ENCODE data around the gene MS4A6E.

MS4A6E gene

GRCh38 chr11:60375316-60375715 lies 48.3 kb downstream of the MS4A6E start:
- no peak for DNase-seq (ENCODE audit: low read depth)

GRCh38 chr11:60376601-60377000 lies 49.5 kb downstream of the MS4A6E start:
- no peak for DNase-seq (ENCODE audit: low read depth)

GRCh38 chr11:60377401-60378136 lies 50.5 kb downstream of the MS4A6E start:
- no peak for DNase-seq (ENCODE audit: low read depth)

GRCh38 chr11:60378354-60378753 lies 51.3 kb downstream of the MS4A6E start, which contains the start of gene MS4A7:
MS4A7 (plus strand) TSS chr11:60378532; CDS start chr11:60383142, 4,610 bp downstream.
- DNase-seq (ENCODE audit: low read depth), result no peak

DNA sequence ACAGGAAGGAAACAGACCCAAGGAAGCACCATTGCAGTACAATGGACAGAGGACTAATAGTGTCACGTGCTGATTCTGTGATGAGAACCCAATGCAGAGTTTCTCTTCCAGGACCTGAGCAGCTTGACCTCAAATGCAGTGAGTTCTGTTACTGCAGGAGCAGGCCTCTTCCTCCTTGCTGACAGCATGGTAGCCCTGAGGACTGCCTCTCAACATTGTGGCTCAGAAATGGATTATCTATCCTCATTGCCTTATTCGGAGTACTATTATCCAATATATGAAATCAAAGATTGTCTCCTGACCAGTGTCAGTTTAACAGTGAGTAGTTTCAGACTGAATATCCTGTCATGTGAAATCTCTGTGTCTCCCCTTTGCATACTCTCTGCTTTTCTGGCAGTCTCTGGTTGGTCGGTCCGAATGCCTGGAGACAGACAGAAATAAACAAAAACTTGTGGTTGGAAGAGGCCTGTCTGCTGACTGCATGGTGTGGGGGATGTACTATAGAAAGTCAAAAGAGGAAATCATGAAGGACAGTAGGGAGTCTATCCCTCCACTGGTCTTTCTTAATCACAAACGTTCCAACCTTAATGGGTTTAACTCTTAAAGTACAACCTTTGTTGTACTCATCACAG lies 62.3 kb downstream of the MS4A6E start:
- no peak for DNase-seq (ENCODE audit: low read depth)

DNA sequence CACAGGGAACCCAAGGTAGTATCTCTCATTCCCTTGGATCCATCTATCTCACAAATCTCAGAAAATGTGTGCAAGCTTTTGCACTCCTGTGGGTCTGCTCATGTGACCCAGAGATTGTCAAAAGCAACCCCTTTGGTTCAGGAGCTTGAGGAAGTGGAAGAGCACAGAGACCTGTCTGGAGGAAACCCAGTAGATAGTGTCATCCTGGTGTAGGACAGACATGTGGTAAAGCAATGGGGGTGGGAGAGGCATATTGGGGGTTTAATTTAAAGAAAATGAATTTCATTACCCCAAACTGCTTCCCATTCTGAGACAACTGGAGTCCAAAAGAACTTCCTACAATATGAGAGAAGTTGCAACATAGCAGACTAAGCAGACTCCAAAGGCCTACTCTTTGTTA lies 63.4 kb downstream of the MS4A6E start:
- no peak for DNase-seq (ENCODE audit: low read depth)

Data from activated T-helper 1 cell treated with Interleukin-2 at 50 U/mL for 16 hours (primary cell).